A172 (cell line): Measurements from ENCODE around the gene OLIG1. TPM values are rescaled to one million over a fixed set of nuclear protein-coding genes. Genes with fewer than 3 reads are reported as not detected.

ENCODE experiments used
- DNase-seq: peaks from one replicate; pipeline ENCODE4 v3.0.0-alpha.2; 2015; ENCODE audit warnings: low spot score
- total RNA-seq: library from RNA; depleted of rRNA; stranded (reverse); fragments of >200 nt; shearing (Covaris generic); gene quantifications from 2 replicates; pipeline ENCODE4 v1.2.3, GENCODE V29; 2014; rRNA removed

OLIG1 gene
- total RNA-seq, 1 experiment from 2014 or later, result not detected

- no peak for DNase-seq
Observed at GRCh38 chr21:33099131-33099530, 29.2 kb downstream of the OLIG1 start.

GRCh38 chr21:33101300-33101911, 31.5 kb downstream of the OLIG1 start:
- DNase-seq, result no peak

GRCh38 chr21:33105088-33105487, 35.1 kb downstream of the OLIG1 start:
- no peak for DNase-seq

- DNase-seq, result no peak
Observed at GRCh38 chr21:33108228-33108627, 38.3 kb downstream of the OLIG1 start.

GRCh38 chr21:33109574-33110339, 39.8 kb downstream of the OLIG1 start:
- DNase-seq, result peak; percentile 27

GRCh38 chr21:33110340-33110715, 40.4 kb downstream of the OLIG1 start:
- DNase-seq, result no peak

- DNase-seq, result no peak
Observed at GRCh38 chr21:33111577-33111976, 41.6 kb downstream of the OLIG1 start.

GRCh38 chr21:33112151-33112550, 42.2 kb downstream of the OLIG1 start:
- DNase-seq, result no peak

GRCh38 chr21:33112681-33113080, 42.7 kb downstream of the OLIG1 start:
- DNase-seq, result no peak

- no peak for DNase-seq
Observed at GRCh38 chr21:33113131-33113530, 43.2 kb downstream of the OLIG1 start.

- DNase-seq, result no peak
Observed at GRCh38 chr21:33114276-33114675, 44.3 kb downstream of the OLIG1 start.

- DNase-seq, result no peak
Observed at GRCh38 chr21:33115631-33116510, 45.9 kb downstream of the OLIG1 start.

- no peak for DNase-seq
Observed at GRCh38 chr21:33116676-33117075, 46.7 kb downstream of the OLIG1 start.

GRCh38 chr21:33117101-33117888, 47.4 kb downstream of the OLIG1 start:
- no peak for DNase-seq

Other genes starting within 250 kb of the OLIG1 start
- 1.4 and 3.9 TPM in 2 replicates for gene OLIG2, start 44.2 kb upstream of the OLIG1 start, total RNA-seq
- 3.6 and 10.4 TPM in 2 replicates for gene IFNAR2, start 159.8 kb downstream of the OLIG1 start, total RNA-seq
- gene IL10RB, start 196.2 kb downstream of the OLIG1 start, total RNA-seq, result 64.9 and 67.7 TPM in 2 replicates